Urothelium cell line (cell line): Measurements from ENCODE around the gene RASA3.
A peak's percentile ranks its signal among the peaks of the same experiment; 100 is the strongest.
"Not testable (repeated sequence)": the region's sequence is repeated elsewhere in the genome, so short reads cannot be mapped to it uniquely, and the experiment has no call there.

Source experiments
- DNase-seq: peaks from one replicate; pipeline ENCODE4 v3.0.0; 2011; ENCODE audit warnings: low spot score, mixed read lengths
- FAIRE-seq: peaks from 2 replicates; lab custom pipeline; 2011; peaks lifted over from hg19 to GRCh38; lab: Jason Lieb, UNC

RASA3 gene

GRCh38 chr13:114132419-114133121, at the start of gene RASA3:
Gene RASA3 (minus strand): TSS chr13:114132623. CDS start chr13:114132489, 134 bp downstream.
- peak; percentile 89 for FAIRE-seq

GRCh38 chr13:114179087-114179658, 46.8 kb upstream of the RASA3 start, which contains the start of gene CFAP97D2:
Gene CFAP97D2 (plus strand): TSS chr13:114179257. CDS start chr13:114179331, 74 bp downstream.
- FAIRE-seq (no peak), DNase-seq (no peak)

More at GRCh38 chr13:114132419-114133121, at the start of gene RASA3:
- peak; percentile 97 for DNase-seq

GRCh38 chr13:114177245-114178010, 45.0 kb upstream of the RASA3 start:
- DNase-seq: no peak
- FAIRE-seq: no peak

GRCh38 chr13:114176359-114176902, 44.0 kb upstream of the RASA3 start:
- not testable (repeated sequence) for DNase-seq
- peak; percentile 76 for FAIRE-seq

GRCh38 chr13:114174529-114174961, 42.1 kb upstream of the RASA3 start:
- no peak for FAIRE-seq
- DNase-seq: no peak

GRCh38 chr13:114173745-114174144, 41.3 kb upstream of the RASA3 start:
- no peak for FAIRE-seq

GRCh38 chr13:114173272-114173671, 40.8 kb upstream of the RASA3 start:
- no peak for FAIRE-seq
- no peak for DNase-seq

More at GRCh38 chr13:114173745-114174144, 41.3 kb upstream of the RASA3 start:
- no peak for DNase-seq

GRCh38 chr13:114167885-114168284, 35.5 kb upstream of the RASA3 start:
- DNase-seq (no peak), FAIRE-seq (no peak)

- DNase-seq: no peak
- no peak for FAIRE-seq
These were observed 35.0 kb upstream of the RASA3 start for GRCh38 chr13:114167426-114167825.

- no peak for FAIRE-seq
- no peak for DNase-seq
These were observed 34.1 kb upstream of the RASA3 start for GRCh38 chr13:114166381-114167131.

- DNase-seq (no peak), FAIRE-seq (peak; percentile 23)
These were observed 32.4 kb upstream of the RASA3 start for GRCh38 chr13:114164681-114165429.

- DNase-seq (no peak), FAIRE-seq (peak; percentile 20)
These were observed 31.6 kb upstream of the RASA3 start for GRCh38 chr13:114164053-114164452.

GRCh38 chr13:114162533-114162922, 30.1 kb upstream of the RASA3 start:
- no peak for DNase-seq
- no peak for FAIRE-seq

GRCh38 chr13:114161644-114162532, 29.5 kb upstream of the RASA3 start:
- FAIRE-seq (no peak), DNase-seq (peak; percentile 71)

- no peak for DNase-seq
- no peak for FAIRE-seq
These were observed 28.7 kb upstream of the RASA3 start for GRCh38 chr13:114161028-114161556.

GRCh38 chr13:114158869-114159666, 26.6 kb upstream of the RASA3 start:
- DNase-seq, FAIRE-seq: not testable (repeated sequence)

- FAIRE-seq (no peak), DNase-seq (no peak)
These were observed 25.6 kb upstream of the RASA3 start for GRCh38 chr13:114157869-114158495.
